ENCODE results near the gene EXOC3L2.
"Not testable (repeated sequence)": the region's sequence is repeated elsewhere in the genome, so short reads cannot be mapped to it uniquely, and the experiment has no call there.

EXOC3L2 gene

DNA sequence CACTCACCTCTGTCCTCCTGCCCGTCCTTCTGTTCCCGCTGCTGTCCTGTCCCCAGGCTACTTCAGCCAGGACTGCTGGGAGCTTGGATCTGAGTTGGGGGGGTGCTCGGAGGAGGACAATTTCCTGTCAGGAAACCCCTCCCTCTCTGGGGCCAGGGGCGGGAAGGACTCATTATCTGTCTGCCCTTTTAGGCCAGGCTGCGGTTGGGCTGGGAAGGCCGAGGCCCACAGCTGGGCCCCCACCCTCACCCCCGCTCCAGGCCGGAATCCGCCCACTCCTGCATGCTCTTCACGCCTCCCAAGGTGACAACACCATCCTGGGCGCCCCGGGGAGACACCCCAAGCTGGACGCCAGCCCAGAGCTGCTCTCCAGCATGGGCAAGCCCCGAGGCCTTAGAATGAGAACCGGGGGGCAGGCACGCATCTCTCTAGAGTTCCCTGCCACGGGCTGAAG, at the start of gene EXOC3L2:
Gene EXOC3L2 (minus strand): TSS at position 74 of the 454 bp plus-strand sequence. CDS start 6,362 bp downstream, outside the sequence.
- no peak for DNase-seq

DNA sequence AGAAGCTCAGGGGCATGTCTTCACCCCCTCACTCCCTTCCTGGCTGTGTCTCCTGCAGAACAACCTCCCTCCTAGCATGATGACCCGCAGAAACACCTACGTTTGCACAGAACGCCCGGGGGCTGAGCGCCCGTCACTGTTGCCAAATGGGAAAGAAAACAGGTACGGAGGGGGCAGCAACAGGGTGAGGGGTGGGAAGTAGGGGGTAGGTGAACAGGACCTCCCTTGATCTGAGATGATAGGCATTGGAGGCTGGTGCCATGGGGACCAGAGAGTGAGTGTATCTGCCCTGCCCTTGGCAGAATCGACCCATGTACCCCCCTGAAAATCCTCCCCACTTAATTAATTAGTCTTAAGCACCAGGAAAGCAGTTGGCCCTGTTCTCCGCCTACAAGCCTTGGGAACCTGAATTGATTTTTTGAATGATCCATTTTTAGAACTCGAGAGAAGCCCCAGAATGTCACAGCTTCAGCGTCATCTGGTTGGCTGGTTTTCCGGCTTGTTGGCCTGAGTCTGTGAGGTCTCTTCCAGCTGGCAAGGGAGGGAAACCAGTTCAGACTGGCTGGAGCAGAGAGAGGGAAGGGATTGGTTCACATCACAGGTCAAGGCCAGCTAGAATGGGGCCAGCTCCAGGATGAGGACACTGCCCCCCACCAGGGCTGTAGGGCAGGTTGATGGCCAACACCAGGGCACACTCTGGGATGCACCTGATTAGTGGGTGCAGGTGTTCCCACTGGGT, 49.3 kb upstream of the EXOC3L2 start:
- DNase-seq = no peak

DNA sequence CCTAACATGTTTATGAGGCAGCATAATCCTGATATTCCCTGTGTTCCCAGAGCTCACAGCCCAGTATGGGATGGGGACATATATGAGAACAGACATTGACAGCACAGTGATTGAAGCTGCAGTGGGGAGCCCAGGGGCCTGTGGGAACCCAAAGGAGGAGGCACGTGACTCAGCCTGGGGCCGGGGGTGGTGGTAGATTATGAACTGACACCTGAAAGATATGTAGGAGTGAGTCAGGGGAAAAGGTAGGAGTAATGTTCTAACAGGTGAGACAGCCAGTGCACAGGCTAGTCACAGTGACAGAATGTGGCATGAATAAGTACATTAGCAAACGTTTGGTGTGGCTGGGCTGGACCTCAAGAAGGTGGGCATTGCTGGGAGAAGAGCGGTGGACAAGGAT, 48.5 kb upstream of the EXOC3L2 start:
- no peak for DNase-seq

DNA sequence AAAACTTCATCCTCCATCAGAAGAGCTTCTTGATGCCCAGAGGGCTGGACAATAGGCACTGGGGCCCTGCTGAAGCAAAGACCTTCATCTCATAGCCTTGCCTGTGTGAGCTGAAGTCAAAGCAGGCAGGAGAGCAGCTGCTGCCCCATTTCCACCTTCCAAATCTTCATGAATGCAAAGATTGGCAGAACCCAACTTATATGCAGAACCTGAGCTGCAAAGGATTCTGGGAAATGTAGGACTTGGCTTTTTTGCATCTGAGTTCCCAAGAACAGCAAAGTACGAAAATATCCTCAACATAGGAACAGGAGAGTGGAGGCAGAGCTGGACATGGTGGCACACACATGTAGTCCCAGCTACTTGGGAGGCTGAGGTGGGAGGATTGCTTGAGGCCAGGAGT, 46.6 kb upstream of the EXOC3L2 start:
- DNase-seq = no peak

DNA sequence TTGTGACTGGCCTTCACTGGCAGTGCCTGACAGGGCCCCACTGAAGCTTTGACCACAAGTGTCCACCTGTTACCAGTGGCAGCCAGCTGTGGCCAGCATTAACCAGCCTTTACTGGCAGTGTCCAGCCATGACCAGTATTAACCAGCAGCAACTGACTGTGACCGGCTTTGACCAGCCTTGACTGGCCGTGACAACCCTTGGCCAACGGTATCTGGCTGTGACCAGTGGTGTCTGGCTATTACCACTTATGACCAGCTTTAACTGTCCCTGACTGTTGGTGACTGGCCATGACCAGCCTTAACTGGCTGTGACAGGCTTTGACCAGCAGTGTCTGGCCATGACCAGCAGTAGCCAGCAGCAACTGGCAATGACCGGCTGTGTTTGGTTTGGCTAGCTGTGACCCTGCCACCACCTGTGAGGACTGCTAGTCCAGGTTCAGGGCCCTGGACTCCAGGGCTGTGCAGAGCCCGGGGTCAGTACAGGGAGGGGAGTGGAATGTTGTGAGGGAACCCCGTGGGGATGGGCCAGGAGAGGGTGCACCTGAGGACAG, 45.2 kb upstream of the EXOC3L2 start:
- DNase-seq = no peak

DNA sequence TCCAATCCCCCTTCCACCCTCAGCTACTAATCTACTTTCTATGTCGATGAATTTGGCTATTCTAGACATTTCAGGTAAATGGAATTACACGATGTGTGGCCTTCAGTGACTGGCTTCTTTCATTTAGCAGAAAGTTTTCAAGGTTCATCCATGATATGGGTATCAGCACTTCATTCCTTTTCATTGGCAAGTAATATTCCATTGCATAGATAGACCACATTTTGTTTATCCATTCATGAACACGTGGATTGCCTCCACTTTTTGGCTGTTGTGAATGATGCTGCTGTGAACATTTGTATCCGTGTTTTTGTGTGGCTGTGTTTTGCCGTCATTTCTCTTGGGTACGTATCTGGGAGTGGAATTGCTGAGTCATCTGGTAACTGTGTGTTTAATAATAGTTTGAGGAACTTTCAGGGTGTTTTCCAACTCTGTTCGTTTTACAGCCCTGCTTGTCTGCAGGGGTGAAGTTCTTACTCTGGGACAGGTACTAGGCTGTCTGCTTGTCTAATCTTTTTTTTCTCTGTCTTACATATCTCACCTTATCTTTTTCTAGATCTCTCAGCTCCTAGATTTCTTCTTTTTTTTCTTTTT, 38.3 kb upstream of the EXOC3L2 start:
- DNase-seq = no peak

DNA sequence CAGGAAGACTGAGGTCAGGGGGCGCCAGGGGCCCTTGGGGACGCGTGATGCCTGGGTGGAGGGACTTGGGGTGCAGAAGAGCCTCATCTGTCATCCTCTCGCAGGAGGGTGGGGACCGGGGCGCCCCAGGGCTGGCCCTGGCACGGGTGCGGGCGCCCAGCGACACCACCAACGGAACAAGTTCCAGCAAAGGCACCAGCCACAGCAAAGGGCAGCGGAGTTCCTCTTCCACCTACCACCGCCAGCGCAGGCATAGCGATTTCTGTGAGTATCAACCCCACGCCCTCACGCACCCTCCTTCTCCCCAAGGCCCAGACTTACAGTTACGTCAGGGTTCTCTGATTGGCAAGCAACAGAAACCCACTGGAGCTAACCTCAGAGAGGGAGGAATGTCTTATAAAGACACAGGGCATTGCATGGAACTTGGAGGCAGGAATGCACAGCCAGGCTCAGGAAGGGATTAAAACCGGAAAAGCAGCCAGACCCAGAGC, 35.3 kb upstream of the EXOC3L2 start:
- DNase-seq = no peak

DNA sequence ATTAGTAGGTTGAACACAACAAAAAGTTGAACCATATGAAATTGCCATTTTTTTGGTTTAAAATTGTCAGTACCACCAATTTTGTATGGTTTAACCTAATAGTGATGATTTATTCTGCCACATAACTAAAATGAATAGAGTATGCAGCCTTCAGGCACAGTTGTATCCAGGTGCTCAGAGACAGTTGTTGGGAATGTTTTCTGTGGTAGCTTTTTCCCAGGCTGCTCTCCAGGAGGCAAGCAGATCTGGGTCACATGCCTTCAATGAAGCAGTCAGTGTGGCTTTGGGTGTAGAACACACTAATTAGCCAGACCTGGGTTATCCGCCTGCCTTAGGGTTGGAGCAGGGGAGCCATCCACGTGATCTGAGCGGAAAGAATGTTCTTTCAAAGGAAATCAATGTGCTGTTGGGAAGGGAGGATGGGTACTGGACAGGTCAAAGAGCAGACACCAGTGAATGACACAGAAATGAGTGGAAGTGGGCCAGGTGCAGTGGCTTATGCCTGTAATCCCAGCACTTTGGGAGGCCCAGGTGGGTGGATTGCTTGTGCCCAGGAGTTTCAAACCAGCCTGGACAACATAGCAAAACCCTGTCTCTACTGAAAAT, 34.5 kb upstream of the EXOC3L2 start:
- DNase-seq = no peak

DNA sequence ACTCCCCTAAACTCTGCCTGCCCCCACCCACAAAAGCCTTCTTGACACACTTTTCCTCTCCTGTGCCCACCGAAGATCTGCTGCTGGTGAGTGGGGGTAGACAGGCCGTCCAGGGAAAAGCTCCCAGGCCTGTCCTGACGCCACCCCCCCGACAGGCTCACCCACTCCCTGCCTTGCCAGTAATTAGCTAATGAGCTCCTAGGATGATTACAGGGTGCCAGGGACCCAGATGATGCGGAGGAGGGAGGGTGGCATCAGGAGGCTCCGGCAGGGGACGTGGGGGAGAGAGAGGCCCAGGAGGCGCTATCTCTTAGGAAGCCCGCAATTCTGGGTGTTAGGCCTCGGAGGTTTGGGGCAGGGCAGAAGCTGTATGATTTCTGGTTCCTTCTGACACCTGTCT, 32.9 kb upstream of the EXOC3L2 start:
- no peak for DNase-seq

DNA sequence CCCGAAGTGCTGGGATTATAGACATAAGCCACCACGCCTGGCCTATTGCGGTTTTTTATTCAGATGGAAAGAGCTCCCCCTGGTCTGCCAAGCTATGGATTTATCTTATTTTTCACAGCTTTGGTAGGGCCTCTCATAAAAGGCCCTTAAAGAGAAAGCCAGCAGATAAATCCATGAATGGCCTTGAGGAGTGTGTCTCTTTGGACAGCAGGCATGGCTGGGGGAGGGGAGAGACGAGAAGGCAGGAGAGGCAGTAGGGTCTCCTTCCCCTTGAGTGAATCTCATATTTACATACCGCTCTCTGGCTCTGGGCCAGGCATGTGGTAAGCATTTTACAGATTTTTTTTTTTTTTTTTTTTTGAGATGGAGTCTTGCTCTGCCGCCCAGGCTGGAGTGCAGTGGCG, 31.1 kb upstream of the EXOC3L2 start:
- no peak for DNase-seq

DNA sequence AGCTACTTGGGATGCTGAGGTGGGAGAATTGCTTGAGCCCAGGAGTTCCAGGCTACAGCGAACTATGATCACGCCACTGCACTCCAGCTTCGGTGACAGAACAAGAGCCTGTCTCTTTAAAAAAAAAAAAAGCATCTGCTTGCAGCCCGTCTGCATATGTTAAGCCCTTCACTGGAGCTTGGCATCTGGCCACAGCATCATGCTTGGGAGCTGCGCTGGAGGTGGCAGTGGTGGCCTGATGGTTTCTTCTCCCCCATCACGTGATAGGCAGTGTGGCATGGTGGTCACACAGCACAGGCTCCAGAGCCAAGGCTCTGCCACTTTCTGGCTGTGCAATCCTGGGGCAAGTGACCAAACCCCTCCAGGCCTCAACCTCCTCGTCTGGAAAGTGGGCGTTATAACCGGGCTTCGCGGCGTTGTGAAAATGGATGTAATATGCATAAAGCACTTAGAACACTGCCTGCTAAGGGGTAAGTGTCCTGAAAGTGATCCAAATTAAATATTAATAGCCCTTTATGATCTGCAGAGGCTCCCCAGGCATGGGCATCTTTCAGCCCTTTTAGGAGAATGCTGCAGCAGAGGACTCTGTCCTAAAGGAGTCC, 30.3 kb upstream of the EXOC3L2 start:
- no peak for DNase-seq

DNA sequence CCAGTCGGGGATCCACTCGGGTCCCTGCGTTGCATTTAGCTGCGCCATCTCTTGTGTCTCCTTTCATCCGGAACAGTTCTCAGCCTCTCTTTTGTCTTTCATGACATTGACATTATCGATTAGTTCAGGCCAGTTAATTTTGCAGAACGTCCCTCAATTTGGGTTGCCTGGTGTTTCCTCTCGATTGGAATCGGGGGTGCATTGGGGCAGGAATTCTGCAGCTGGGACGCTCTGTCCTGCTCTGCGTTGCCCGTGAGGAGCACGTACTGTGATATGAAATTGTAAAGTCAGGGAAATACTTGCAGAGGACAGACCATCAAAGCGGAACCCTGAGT, 28.3 kb upstream of the EXOC3L2 start:
- DNase-seq = no peak

DNA sequence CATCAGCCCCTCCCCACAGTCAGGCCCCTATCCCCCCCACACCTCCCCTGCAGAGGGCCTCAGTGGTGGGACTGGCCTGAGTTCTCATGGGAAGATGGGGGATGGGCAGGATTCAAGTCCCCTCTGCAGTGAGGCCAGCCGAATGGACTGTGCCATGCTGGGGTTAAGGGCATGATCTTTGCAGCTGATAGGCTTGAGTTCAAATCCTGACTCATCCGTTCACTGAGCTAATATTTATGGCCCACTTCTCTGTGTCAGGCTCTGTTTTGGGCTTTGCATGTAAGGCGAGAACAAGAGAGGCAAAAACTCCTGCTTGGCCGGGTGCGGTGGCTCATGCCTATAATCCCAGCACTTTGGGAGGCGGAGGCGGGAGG, 26.5 kb upstream of the EXOC3L2 start:
- DNase-seq = no peak

DNA sequence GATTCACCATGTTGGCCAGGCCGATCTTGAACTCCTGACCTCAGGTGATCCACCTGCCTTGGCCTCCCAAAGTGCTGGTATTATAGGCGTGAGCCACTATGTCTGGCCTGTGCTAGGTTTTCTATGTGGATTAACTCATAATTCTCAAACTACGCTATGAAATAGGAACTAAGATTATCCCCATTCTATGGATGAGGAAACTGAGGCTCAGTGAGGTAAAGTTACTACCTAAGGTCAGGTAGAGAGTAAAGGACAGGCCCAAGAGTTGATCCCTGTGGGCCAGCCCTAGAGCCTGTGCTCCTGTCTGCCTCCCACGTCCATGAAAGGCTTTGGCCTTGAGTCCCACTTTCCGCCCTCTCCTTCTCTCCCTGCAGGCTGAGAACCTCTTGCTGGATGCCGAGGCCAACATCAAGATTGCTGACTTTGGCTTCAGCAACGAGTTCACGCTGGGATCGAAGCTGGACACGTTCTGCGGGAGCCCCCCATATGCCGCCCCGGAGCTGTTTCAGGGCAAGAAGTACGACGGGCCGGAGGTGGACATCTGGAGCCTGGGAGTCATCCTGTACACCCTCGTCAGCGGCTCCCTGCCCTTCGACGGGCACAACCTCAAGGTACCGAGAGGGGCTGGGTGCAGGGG, 26.0 kb upstream of the EXOC3L2 start:
- no peak for DNase-seq

DNA sequence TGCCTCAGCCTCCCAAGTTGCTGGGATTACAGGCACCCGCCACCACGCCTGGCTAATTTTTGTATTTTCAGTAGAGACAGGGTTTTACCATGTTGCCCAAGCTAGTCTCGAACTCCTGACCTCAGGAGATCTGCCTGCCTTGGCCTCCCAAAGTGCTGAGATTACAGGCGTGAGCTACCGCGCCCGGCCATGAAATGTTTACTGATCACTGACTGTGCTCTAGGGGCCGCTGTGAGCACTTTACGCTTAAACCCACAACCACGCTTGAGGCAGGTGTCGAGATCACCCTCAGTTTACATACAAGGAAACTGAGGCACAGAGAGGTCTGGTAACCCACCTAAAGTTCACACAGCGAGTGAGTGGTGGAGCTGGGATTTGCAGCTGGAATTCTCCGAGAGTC, 24.7 kb upstream of the EXOC3L2 start:
- DNase-seq = not testable (repeated sequence)

DNA sequence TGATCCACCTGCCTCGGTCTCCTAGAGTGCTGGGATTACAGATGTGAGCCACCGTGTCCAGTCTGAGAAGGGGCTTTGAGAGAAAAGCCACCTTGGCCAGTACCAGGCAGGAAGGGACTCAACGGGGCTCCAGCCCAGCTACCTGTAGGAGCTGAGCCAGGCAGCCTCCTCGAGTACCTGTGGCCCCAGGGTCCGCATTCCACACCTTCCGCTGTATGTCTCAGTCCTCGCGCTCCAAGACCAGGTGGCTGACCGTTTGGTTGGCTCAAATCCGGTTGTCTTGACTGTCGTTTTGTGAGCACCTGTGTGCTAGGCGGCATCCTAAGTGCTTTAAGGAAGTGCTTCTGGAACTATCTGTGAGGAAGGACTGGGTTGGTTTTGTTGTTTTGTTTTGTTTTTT, 22.1 kb upstream of the EXOC3L2 start:
- no peak for DNase-seq

DNA sequence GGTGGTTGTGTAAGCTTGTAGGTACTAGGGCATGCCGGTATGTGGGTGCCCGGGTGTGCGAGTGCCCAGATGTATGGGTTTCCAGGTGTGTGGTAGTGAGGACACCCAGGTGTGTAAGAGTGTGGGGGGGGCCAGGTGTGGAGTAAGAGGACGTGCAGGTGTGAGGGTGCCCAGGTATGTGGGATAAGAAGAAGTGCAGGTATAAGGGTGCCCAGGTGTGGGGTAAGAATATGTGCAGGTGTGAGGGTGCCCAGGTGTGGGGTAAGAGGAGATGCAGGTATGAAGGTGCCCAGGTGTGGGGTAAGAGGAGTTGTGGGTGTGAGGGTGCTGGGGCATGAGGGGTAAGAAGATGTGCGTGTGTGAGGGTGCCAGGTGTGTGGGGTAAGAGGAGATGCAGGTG, 20.2 kb upstream of the EXOC3L2 start:
- no peak for DNase-seq

DNA sequence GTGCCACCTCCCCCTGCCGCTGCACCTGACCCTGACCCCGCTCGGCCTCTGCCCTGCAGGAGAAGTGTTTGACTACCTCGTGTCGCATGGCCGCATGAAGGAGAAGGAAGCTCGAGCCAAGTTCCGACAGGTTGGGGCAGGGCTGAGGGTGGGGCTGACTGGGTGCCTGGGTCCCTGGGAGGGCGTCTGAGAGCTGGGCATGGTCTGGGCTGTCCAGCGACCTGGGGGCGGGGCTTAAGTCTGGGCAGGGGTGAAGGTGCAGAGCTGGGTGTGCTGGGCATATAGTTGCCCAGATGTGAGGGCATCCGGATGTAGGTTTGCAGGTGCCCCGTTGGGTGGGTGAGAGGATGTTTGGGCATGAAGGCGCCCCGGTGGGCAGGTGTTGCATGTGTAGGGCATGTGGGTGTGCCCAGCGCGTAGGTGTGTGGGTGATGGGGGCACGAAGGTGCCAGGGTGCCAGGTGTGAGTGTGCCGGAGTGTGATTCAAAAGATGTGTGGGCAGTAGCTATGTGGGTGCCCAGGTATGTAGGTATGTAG, 19.6 kb upstream of the EXOC3L2 start:
- no peak for DNase-seq

DNA sequence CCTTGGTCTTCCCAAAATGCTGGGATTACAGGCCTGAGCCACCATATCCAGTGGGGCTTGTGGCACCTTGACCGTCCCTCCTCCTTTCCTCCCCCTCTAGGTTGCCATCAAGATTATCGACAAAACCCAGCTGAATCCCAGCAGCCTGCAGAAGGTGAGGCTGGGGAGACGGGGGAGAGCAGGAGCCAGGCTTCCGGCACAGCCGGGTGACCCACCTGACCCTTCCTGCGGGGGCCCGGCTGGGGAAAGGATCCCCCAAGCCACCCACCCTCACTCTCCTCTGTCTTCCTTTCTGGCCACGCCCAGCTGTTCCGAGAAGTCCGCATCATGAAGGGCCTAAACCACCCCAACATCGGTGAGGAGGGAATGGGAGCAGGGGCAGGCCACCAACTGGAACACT, 17.8 kb upstream of the EXOC3L2 start:
- DNase-seq = no peak

DNA sequence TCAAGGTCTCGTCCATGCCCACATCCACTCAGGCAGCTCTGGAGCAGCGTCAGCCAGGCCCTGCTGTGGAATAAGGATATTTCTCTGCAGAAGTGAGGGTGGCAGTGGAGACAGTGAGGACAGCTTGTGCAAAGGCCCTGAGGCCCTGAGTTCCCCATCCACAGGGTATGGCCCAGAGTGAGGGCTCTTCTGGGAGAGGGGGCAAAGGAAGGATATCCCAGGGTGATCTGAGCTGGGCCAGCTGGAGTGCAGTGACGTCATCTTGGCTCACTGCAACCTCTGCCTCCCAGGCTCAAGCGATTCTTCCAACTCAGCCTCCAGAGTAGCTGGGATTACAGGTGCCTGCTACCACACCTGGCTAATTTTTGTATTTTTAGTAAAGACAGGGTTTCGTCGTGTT, 17.4 kb upstream of the EXOC3L2 start:
- no peak for DNase-seq

DNA sequence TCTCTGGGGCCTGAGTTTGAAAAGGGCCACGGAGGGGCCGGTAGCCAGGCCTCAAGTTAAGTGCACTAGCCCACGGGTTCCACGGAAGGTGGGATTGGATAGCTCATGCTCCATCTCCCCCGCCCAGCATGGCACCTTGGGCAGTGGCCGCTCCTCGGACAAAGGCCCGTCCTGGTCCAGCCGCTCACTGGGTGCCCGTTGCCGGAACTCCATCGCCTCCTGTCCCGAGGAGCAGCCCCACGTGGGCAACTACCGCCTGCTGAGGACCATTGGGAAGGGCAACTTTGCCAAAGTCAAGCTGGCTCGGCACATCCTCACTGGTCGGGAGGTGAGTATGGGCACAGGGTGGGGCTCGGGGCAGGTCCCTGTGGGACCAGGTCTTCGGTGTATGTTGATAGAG, 13.7 kb upstream of the EXOC3L2 start:
- DNase-seq = no peak

DNA sequence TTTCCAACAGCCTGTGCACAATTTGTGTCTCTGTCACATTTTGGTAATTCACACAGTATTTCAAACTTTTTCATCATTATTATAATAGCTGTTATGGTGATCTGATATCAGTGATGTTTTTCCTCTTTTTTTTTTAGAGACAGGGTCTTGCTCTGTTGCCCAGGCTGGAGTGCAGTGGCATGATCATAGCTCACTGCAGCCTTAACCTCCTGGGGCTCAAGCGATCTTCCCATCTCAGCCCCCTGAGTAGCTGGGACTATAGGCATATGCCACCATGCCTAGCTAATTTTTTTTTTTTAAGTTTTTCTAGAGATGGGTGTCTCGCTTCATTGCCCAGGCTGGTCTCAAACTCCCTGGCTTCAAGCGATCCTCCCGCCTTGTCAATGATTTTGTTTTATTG, 11.6 kb upstream of the EXOC3L2 start:
- DNase-seq = no peak

DNA sequence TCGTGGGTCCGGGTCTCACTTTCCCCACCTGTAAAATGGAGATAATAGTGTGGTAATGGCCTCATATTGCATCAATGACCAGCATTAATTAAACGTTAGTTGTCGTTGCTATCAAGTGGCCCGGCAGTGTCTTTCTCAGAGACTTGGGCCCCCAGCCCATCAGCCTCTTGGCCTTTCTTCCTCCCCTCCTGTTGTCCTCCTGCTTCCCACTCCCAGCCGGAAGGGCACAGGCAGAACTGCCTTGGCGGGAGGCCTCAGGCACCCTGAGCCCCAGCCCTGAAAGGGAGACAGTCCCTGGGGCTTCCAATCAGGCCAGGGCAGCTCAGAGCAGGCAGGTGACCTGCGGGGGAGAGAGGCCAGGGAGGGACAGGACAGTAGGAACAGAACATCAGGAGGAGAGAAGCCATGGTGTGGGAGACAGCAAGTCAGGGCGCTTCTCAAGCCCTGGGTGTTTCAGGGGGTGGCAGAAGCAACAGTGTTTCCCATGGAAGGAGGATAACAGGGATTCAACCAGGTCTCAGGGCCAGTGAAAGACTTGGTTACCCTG, 10.5 kb upstream of the EXOC3L2 start:
- no peak for DNase-seq

Data from NCI-H226 (cell line).